Measurements from ENCODE around the gene CLEC6A.
"Not testable (repeated sequence)": the region's sequence is repeated elsewhere in the genome, so short reads cannot be mapped to it uniquely, and the experiment has no call there.

The CLEC6A gene

DNA sequence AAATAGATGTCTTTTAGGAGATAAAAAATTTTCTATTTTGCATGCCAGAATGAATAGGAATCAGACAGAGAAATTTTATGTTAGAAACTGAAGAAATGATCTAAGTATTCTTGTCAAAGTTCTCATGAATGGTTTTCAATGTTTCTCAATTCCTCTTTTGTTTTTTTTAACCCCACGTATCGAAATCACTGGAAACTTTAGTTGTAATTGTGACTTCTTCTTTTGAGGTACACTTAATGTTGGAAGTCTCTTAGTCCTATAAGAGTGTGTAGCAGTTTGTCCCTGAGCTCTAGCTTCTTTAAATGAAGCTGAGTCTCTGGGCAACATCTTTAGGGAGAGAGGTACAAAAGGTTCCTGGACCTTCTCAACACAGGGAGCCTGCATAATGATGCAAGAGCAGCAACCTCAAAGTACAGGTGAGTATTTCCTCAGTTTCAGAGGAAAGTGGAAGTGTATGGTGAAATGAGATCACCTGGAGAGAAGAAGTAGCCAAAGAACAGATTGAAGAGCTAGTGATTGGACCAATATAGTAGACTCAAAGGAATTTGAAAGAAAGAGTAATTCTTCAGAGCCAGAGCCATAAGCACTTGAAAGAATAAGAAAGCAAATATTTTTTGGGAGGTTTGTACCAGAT lies at the start of gene CLEC6A:
Gene CLEC6A (plus strand): TSS at position 236 of the 634 bp plus-strand sequence. CDS start 150 bp downstream, at position 386.
- no peak for DNase-seq

DNA sequence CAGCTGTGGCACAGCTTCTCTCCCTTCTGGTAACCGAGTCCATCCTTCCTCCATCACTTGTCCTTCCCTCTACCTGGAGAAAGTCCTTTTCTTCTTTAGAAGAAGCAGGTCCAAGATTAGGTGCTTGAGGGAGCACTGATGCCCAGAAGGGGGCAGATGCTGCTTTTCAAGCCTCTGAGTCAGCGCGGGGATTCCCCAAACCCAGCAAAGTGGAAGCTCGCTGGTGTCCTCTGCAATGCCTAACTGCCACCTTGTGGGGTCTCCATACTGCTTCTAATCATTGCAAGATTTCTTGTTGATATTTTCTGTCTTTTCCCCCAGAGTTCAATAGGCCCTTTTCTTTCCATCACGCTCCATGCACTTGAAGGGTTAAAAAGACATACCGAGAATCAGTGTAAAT lies 36.2 kb upstream of the CLEC6A start:
- DNase-seq, result not testable (repeated sequence)

DNA sequence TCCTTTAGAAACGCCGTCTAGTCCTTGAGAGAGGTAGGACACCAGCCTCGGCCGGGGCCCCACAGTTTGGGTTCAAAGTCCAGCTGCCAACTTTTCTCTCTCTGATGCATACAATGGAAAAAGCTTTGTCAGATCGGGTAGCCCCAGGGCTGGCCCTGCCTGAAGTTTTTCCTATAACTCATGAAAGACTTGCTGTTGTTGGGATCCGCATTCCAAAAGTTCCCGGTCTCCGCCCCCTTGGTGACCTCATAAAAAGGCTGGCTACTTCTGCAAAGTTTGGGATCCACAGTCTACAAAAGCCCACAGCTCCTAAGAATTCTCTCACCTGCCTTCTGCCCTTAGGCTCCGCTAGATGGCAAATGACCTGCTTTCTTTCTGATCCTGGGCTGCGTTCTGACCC lies 35.3 kb upstream of the CLEC6A start:
- no peak for DNase-seq

DNA sequence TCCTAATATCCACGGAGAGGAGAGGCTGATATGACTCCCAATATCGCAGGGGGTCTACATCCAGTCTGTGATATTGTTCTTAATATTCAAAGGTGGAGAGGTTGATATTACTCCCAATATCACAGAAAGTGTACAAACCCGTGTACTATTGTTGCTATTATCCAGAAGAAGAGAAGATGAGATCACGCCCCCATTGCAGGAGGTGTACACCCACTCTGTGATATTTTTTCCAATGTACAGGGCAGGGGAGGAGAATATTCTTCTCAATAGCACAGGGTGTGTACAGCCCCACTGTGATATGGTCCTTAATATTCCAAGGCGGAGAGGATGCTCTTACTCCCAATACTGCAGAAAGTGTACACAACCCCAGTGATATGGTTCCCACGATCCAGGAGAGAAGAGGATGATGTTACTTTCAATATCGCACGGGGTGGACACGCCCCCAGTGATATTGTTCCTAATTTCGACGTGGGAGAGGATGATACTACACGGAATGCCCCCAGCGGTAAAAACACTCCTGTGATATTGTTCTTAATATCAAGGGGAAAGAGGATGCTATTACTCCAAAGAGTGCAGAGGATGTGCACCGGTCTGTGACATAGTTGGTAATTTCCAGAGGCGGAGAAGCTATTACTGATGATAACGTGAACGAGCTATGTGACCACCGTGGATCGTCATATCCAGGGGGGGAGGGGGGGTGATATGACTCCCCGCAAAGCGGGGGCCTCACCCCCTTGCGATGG lies 11.1 kb upstream of the CLEC6A start:
- not testable (repeated sequence) for DNase-seq

DNA sequence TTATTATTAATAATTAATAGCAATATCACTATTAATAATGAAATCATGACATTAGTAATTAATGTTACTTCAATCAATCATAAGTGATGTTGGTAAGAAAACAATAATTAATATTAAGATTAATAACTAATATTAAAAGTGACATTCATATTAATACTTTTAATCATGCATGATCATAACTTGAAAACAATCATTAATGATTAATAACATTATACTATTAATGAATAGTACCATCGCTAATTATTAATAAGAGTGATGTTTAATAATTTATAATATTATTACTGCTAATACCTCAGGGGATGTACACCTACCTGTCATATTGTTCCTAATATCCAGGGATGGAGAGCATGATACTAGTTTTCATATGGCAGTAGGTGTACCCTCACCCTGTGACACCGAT lies 10.0 kb upstream of the CLEC6A start:
- DNase-seq, result no peak

DNA sequence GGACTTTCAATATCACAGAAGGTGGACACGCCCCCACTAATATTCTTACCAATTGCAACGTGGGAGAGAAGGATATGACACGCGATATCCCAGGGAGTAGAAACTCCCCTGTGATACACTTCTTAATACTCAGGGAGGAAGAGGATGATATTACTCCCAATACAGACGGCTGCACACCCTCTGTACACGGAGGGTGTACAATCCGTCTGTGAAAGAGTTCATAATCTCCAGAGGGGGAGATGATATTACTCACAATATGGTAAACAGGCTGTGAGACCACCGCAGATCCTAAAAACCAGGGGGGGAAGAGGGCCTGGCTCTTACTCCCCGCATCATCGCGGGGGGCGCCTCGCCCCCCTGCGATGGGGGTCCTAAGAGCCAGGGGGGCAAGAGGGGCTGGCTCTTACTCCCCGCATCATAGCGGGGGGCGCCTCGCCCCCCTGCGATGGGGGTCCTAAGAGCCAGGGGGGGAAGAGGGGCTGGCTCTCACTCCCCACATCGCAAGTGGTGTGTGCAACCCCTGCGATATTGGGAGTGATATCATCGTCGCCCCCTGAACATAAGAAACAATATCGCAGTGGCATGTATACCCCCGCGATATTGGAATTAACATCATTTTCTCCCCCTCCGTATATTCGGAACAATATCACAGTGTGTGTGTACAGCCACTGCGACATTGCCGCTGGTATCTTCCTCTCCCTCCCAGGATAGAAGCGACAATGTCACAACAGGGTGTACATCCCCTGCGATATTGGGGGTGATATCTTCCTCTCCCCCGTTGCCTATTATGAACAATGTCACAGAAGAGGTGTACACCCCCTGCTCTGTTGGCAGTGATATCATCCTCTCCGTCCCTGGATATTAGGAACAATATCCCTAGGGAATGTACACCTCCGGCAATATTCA lies 8.9 kb upstream of the CLEC6A start:
- no peak for DNase-seq

DNA sequence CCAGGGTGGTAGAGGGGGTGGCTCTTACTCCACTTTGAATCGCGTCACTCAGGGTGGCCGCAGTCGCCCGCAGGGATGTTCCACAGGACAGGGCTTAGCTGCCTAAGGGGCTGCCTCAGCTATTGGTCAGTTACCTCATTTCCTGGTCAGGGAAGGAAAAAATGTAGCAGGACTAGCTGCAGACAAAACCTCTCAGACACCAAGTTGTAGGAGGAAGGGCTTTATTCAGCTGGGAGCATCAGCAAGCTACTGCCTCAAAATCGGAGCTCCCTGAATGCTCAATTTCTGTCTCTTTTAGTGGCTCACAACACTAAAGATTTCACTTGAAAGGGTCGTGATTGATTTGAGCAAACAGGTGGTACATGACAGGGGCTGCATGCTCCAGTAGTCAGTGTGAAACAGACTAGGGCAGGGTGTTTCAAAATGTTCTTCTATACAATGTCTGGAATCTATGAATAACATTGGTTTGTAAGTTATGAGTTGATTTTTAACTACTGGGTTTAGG lies 6.4 kb upstream of the CLEC6A start:
- no peak for DNase-seq

DNA sequence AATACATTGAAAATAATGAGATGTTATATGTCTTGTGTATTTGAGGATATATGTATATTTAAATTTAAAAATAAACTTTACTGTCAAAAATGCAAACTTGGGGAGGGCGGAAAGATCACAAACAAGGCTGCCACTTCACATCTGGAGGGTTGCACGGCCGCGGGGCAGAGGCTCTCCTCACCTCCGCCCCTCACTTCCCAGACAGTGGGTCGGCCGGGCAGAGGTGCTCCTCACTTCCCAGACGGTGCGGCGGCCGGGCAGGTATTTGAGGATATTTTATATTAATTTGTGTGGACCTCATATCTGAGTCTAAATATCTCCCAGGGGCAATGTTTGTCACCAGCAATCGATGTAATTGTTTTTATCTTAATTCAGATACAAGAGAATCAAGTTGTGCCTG lies 3.7 kb upstream of the CLEC6A start:
- DNase-seq, result no peak

DNA sequence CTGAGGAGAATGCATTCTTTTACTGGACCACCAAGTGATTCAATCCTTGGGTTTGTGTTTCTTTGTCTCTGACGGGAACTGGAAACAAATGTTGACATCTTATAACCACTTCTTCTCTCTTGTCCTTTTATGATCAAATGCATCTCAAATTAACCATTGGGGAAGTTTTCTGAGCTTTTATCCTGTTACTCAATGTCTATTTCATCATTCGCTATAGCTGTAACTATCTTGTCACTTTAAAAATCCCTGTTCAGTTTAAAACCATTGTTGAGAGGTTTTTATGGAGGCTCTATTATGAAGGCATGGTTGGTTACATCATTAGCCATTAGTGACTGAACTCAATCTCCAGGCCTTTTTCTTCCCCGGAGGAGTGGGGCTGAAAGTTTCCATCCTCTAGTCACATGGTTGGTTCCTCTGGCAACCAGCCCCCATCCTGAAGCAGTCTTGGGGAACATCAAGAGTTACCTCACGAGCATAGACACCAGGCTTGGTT lies 2.7 kb upstream of the CLEC6A start:
- DNase-seq, result no peak

DNA sequence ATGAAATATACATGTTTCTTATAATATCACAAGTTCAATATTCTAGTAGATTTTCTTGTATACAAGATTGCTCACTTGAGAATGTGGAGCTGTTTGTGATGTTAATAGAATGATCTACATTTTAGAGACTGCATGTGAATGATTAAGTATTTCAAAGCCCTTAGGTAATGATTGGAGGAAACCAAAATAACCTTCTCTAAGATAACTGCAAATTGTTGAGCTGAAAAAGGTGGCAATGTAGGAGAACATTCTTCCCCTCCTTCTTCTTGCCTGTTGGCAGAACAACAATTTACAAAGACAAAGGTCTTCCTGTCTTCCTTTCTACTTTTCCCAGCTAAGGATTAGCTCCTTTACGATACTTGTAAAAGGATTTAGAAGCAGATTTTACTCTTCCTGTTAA lies 2.0 kb upstream of the CLEC6A start:
- DNase-seq, result no peak

DNA sequence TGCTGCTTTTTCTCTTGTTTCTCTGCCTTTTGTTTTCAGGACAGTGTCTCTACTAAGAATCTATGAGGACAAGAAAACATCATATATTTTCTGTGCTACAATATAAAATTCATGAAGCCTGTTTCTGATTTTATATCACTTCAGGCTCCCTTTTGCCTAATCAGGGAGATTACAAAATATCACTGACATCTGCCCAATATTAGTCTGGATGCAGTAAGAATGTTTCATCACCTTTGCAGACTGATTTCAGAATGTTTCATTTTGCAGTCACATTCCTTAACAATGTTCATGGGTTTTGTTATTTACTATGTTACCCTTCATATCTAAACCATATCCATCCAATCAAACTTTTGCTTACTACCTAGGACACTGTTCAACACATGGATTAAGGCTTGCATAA lies 491 bp upstream of the CLEC6A start:
- no peak for DNase-seq

DNA sequence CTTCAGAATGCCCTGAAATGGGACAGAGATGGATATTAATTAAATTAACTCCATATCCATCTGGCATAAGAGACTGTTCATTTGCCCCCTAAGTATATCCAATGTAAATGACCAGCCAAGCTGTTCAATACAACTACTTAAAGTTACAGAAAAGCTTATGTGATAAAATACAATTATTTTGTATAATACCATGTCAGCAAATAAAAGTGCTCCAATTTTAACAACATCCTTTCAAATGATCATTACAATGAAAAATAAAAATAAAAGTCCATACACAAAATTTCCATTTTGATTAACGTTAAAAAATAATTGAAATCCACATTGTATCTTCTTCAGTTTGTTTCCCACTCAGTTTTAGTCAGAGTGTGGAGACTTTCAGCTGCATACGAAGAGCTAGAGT lies 5.7 kb downstream of the CLEC6A start:
- no peak for DNase-seq

DNA sequence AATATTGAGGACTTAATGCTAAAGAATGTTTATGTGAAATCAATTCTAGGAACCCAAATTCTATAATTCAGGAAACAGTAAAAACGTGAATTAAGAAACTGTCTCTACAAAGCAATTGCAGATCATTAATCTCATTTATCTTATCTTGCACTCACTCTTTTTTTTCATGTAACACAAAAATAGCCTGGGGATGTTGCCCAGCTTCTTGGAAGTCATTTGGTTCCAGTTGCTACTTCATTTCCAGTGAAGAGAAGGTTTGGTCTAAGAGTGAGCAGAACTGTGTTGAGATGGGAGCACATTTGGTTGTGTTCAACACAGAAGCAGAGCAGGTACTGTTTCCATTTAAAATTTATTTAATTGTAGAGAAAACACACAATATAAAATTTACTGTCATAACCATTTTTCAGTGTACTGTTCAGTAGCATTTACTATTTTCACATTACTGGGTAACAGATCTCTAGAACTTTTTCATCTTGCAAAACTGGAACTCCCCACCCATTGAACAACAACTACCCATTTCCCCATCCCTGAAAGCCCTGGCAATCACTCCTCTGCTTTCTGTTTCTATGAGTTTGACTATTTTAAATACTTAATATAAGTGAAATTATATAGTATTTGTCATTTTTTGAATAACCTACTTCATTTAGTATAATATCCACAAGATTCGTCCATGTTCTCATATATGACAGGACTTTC lies 9.7 kb downstream of the CLEC6A start:
- no peak for DNase-seq

DNA sequence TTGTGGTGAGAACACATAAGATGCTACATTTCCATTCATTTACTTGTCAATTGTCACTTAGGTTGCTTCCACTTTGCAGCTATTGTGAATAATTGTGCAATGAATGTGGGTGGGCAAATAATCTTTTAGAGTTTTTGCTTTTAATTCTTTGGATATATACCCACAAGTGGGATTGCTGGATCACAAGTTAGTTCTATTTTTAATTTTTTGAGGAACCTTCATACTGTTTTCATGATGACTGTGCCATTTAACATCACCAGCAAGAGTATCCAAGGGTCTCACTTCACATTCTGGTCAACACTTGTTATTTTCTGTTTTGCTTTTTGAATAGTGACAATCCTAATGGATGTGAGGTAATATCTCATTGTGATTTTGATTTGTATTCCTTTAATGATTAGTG lies 10.5 kb downstream of the CLEC6A start:
- DNase-seq, result no peak

DNA sequence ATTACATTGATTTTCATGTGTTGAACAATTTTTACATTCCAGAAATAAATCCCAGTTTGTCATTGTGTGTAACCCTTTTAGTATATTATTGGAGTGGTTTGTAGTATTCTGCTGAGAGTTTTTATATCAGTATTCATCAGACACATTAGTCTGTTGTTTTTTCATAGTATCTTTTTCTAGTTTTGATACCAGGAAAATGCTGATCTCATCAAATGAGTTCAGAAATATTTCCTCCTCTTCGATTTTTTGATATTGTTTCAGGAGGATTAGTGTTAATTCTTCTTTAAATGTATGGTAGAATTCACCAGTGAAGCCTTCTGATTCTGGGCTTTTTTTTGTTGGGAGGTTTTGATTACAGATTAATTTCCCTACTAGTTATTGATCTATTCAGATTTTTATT lies 15.3 kb downstream of the CLEC6A start:
- DNase-seq, result no peak

DNA sequence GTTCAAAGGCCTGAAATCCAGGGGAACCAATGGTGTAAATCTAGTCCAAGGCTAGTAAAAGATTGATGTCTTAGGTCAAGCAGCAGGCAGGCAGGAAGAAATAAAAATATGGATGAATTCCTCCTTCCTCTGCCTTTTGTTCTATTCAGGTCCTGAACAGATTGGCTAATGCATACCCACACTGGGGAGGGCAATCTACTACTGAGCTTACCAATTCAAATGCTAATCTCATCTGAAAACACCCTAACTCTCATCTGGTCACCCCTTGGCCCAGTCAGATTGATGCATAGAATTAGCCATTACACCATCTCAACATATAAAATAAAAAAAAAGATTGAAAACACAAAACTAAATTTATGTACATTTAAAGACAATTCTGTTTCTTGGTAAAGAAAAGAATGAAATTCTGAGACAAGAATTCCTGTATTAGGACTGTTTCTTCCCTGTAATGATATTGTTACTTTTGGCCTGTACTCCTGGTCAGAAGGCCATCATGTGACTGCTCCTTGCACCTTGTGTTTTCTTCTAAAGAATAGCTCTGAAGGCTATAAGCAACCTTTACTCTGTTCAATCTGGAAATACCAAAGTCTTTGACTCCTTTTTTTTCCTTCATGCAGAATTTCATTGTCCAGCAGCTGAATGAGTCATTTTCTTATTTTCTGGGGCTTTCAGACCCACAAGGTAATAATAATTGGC lies 19.9 kb downstream of the CLEC6A start:
- no peak for DNase-seq

DNA sequence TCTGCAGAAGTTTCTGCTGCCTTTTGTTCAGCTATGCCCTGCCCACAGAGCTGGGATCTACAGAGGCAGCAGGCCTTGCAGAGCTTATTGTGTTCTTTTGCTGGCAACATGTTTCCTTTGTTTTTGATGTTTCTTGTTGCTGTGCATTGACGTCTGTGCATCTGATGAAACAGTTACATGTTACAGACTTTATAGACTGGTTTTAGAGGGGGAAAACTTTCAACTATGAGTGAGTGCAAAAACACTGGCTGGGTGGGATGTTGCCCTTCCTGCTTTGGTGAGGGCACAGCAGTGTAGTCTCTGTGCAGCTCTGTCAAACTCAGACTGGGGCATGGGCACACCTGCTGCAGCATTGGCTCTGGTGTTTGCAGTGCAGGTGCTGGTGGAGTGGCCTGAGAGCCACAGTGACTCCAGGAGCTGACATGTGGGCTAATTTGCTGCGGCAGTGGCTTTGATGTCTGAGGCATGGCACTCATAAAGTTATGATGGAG lies 26.9 kb downstream of the CLEC6A start:
- DNase-seq, result no peak

DNA sequence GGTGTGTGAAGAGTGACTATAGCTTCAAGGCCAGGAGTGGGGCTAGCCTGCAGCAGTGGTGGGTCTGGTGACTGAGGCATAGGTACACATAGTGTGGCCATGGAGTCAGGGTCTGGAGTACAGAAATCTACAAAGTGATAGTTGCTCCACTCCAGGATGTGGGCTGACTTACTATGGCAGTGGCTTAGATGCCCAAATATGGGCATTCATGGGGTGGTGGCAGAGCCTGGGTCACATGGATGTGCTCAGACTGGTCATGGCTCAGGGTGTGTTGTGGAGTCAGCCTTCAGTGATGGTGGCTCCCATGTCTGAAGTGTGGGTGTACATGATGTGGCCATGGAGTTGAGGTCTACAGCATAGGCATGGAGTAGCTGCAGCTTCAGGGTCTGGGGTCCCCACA lies 27.3 kb downstream of the CLEC6A start:
- no peak for DNase-seq

DNA sequence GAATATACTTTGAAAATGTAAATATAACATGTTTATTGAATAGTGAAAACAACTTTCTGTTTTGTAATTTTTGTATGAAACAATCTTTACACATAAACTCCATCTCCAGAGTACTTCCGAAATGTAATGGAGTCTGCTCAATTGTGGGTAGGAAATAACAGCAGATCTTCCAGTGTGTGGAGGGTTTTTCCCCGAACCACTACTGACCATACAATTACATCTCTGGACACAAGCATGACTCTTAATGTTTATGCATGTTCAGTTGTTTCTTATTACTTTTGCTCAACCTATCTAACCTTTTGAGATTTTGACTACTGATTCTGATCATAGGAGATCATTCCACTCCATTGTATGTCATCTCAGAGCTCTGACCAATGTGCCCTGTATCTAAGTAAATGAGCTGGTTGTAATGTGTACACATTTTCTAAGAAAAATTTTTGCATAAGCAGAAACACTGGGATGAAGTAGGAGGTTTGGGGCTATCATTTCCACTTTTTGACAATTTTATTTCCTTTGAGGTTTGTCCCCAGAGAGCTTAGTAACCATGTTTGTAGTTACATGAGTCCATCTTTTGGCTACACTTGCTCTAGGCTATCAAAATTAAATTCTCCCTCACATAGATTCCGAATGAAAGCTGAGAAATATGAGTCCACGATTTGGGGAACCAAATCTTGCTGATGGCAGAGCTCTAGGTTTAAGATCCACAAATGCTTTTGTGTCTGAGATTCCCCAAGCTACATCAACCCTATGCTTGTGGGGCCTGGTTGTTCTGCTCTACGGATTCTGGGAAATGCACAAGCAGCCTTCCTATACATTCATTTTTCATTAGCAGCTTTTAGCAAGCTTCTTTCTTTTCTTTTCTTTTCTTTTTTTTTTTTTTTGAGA lies 36.1 kb downstream of the CLEC6A start:
- no peak for DNase-seq

DNA sequence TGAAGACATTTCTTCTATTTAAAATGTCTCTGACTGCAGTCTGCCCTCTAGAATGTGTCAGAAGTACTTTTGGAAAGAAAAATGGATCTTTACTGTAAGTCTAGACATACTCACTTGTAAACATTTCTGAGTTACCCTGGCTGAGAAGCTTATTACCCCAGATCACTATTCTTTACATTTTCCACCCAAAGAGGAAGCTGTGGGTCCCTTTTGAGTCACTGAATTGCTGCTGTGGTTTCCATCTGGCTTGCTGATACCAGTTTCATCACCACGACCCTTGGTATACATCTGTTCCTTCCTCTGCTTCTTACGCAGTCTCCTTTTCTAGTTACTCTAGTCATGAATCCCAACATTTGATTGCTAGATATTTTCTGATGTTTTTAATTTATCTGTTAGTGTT lies 37.3 kb downstream of the CLEC6A start:
- no peak for DNase-seq

DNA sequence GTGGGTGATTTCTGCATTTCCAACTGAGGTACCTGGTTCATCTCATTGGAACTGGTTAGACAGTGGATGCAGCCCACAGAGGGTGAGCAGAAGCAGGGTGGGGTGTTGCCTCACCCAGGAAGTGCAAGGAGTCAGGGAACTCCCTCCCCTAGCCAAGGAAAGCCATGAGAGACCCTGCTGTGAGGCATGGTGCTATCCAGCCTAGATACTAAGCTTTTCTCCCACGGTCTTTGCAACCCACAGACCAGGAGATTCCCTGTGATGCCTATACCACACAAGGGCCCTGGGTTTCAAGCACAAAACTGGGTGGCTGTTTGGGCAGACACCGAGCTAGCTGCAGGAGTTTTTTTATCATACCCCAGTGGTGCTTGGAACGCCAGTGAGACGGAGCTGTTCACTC lies 39.9 kb downstream of the CLEC6A start:
- DNase-seq, result not testable (repeated sequence)
